MV-4-11 (cell line): ENCODE measurements around the gene THRA.
A peak's percentile ranks its signal among the peaks of the same experiment; 100 is the strongest.

Experiments used
- DNase-seq: peaks from one replicate; lab custom pipeline; 2025; lab: John Stamatoyannopoulos, UW

The THRA gene

DNA sequence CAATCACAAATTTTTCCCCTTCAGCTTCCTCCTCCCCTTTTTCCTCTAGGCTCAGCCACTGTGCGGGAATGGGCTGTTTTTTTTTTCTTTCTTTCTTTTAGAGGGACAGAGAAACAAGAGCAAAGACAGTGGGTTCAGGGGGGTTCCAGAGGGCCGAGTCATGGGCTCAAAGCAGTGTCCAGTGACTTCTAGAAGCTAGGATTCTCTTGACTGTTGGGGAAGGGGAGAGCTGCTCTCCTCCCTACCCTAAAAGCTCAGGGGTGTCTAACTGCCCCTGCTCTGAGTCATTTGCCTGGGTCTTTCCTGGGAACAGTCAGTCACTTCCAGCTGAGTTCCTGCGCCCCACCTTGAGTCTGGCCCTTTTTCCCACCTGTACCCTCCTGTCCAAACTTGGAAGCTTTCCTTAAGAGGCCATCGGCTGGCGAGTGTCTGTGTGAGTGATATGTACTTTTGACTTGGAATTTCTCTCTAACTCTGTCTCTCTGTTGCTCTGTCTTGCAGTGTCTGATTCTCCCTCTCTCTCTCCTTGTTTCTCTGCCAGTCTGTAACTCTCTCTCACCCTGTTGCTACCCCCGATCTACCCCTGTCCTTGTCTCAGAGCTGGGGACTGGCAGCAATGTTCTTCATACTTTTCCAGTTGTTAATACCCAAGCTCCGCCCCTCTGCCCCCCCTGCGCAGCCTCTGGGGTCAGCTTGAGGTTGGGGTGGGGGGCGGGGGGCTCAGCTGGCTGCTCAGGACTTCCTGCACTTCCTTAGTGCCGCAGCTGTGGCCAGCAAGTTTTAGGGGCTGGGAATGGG, 2.4 kb downstream of the THRA start:
- no peak for DNase-seq

GRCh38 chr17:40065769-40066510, 3.2 kb downstream of the THRA start:
- DNase-seq = no peak

- no peak for DNase-seq
These were observed 4.9 kb downstream of the THRA start for GRCh38 chr17:40067710-40068109.

GRCh38 chr17:40068129-40068581, 5.4 kb downstream of the THRA start:
- no peak for DNase-seq

DNA sequence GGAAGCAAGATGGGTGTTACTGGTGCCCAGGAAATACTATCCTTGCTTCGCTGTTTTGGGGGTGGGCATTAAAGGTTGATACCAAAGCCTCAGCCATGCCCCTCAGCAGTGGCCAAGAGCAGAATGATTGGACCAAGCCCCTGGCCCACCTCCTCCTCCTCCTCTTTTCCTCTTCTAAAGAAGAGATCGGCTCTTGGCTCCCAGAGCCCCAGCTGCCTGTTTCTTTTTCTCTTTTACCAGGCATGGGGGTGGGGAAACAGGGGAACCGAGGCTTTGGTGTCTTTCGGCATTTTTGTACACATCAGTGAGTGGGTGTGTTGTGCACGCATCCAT, 5.8 kb downstream of the THRA start:
- DNase-seq = no peak

DNA sequence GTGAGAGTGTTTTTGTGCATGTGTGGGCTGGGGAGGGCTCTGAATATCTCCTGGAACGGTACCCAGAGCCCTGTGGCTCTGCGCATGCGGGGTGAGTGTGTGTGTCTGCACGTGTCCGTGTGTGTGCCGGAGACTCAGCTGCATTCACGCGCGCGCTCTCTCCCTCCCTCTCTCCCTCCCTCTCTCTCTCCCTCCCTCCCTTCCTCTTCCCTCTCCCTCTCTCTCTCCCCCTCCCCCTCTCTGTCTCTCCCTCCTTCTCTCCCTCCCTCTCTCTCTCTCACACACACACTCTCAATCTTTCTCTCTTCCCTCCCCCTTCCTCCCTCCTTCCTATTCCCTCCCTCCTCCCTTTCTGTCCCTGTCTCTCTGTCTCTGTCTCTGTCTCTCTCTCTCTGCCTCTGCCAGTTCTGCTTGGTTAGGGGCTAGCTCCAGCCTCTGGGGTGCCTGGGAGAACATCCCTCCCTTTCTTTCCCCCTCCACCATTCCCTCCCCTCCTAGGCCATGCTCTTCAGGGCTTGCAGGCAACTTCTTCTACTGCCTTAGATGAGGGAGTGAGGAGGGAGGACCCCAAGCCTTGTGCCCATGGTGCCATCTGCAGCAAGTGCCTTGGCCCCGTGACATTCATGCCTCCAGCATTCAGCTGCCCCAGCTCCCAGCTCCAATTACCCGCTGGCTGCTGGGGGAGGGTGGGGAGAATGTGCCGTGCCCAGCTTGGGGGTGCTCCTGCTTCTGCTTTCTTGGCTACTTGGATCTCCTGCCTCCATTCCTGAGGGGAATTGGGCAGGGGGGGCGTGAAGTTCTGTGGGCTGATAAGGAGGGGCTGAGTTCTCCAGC, 6.4 kb downstream of the THRA start:
- peak; percentile 72 for DNase-seq

DNA sequence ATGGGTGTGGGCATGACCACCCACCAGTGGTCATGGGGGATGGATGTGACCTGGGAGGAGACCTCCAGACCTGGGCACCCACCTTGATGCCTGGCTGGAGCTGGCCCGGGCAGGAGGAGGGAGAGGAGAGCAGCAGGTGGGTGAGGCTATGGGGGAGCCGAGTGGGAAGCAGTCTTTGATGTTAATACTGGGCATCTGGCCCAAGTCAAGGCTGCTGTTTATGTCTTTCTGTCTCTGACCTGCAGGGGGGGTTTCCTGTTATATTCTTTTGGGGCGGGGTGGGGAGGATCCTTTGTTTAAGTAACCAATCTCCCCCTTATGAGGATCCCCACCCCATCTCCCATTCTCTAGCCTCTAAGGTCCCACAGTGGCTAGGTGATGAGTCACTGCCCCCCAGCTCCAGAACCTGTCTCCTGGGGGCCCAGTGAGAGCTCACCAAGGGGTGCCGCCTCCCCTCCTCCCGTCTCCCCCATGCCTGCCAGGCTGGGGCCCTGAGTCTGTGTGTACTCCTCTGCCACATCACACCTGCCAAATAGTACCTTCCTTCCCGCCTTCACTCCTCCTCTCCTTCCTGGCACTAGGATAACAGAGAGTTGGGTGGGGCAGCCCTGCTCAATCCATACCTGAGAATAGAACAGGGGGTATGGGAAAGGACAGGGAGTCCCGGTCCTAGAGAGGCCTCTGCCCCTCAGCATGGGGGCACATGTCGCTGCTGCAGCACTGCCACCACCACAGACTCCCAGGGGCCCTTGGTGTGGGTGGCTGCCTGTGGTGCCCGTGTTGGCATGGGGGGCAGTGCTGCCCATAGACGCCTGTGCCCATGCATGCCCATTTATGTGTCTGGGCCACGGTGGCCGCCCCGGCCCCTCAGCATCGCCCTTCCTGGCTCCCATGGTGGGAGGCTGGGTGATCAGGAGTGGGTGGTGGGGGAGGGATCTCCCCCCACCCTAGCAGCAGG, 7.3 kb downstream of the THRA start:
- no peak for DNase-seq

DNA sequence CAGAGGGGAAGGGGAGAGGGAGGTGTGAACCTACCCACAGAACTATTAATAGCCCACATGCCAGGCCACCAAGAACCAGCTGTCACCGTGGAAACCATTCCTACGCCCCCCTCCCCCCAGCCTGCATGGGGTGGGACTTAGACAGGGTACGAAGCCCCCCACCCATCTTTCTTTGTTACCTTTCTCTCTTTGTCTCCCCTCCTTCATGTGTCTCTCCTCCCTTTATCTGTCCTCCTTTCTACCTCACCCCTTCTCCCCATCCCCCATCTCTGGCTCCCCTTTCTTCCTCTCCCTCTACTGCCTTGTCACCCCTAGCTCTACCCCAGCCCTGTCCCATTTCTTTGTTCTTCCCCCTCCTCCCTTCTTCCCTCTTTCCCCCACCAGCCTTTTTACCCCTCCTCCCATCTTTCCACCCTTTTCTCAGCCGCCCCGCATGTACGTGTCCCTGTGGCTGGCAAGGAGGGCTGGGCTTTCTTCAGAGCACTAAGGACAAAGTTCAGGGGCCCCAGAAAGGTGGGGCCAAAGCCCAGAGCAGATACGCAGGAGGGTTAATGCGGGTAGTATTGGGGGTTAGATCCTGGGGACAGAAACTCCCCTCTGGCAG, 8.0 kb downstream of the THRA start:
- no peak for DNase-seq

DNA sequence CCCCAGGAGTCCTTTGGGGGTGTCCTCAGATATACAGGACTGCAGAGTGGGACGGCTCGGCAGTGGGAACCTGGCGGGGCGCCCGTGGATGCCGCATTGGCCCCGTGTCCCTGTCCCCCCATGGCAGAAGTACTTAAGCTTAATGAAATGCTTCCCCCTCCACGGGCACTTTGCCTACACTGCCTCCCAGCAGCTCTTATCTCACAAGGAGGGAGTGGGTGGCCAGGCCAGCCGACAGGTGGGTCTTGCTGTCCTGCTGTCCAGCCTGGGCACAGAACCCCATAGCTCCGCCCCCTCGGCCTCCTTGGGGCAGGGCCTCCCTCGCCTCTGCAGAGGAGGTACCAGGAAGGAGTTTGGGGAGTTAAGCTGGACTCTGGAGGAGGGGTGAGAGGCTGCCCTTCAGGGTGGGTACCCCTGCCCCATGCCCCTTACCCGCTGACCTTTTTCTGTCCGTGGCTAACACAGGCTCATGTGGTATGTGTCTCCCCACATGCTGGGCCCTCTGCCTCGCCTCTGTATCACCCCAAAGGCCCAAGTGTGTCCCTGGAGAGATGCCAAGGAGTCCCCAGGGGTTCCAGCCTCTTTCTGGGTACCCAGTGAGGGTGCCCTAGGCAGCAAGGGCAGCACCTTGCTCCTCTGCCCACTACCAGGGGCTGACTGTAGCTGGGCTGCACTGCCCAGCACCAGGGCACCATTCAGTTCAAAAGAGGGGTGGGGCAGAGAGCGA, 8.7 kb downstream of the THRA start:
- no peak for DNase-seq

DNA sequence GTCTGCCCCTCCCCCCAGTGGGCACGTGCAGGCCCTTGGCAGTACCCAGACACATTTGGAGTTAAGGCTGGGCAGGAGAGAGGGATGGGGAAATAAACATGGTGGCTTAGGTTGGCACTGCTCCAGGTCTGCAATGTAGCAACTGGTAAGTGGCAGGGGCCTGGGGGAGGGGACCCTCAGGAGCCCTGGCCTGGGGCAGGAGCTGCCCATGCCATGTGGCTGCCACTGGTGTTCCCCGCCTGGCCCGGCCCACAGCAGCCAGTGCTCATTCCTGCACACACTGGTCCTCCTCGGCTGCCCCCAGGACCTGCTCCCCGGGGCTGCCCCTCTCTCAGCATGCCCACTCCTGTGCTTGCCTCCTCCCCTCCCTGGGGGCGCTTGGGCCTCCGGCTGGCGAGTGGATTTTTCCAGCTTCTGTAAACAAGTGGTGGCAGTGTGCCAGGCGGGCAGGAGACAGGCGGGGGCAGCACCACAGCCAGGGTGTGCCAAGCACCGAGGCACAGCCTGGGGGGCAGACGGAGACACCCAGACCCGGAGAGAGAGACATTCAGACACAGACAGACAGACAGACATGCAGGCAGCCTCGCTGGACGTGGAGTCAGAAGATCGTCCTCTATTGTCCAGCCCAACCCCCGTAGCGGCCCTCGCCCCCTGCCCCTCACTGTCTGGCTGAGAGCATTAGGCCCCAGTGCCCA, 9.4 kb downstream of the THRA start:
- DNase-seq = no peak

GRCh38 chr17:40072735-40073346, 10.1 kb downstream of the THRA start:
- DNase-seq = no peak

DNA sequence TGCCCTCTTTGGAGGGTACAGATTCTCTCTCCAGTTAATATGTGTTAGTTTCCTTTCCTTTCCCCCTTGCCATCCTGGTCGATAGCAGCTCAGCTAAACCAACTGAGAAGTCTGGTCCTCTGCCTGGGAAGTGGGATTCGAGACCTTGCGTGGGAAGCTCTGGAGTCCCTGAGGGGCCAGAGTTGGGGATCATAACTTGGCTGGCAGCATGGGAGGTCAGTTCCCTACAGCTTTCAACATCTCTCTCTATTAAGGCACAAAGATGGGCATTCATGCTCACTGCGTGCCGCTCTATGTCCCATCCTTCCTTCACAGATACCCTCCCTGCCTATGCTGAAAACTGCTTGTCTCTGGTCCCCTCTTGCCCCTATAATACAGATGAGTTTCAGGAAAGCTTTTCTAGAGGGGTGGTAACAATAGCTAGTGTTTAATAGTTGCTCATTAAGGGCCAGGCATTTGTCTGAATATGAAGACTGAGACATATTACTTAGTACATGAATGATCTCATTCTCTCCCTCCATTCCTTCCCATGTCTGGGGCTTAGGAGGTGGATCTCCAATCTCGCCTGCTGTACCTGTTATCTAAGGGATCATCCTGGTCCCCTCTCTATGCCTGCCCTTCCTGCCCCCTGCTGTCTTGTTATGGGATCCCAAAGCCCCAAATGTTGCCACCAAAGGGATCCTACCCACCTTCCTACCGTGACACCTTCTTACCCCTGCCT, 10.8 kb downstream of the THRA start:
- DNase-seq = no peak

- no peak for DNase-seq
These were observed 11.4 kb downstream of the THRA start for GRCh38 chr17:40074175-40074512.

GRCh38 chr17:40074871-40075200, 12.1 kb downstream of the THRA start:
- DNase-seq = no peak

DNA sequence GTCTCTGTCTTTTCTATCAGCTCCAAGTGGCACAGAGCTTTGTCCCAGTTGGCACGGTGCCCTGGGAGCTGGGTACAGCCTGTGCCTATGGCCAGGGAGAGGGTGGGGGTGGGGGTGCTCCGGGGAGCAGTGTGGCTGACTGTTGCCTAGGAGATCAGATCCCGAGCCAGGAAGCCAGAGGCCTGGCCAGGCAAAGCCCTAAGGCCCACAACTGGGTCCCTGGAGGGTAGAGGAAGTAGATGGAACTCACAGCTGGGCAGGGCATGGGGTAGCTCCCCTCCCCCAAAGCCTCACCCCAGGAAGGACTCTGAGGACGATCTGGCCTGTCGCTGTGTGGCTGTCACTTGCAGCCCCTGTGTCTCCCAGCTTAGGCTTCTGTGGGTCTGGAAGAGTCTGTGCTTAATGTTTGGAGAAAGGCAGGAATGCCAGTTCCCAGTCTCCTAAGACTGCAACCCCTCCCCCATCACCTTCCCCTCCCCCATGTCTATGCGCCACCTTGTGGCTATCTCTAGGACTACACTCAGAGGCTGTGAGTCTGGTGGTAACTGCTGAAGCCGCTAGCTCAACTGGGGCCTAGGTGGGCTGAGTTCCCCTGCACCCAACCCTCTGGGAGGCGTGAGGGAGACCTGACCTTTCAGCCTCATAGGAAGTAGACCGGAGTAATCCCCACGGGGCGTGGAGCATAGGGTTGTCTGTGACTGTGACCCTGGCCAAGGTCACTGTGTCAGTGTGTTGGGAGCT, 12.6 kb downstream of the THRA start:
- peak; percentile 70 for DNase-seq

- no peak for DNase-seq
These were observed 13.3 kb downstream of the THRA start for GRCh38 chr17:40075942-40076498.

DNA sequence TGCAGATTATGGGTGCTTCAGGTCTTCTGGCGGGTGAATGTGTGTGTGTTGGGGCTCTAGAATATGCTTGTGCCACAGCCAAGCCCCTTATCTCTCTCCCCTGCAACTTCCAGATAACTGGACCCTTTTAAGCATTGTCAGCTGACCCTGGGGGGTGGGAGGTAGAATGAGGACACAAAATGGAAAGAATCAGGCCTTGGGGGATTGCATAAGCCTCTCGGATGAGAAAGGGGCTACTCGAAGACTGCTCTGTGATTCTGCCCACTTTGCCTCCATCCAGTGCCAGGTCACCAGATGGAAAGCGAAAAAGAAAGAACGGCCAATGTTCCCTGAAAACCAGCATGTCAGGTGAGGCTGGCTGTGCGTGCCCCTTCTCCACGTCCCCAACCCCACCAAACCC, 13.8 kb downstream of the THRA start:
- DNase-seq = no peak

DNA sequence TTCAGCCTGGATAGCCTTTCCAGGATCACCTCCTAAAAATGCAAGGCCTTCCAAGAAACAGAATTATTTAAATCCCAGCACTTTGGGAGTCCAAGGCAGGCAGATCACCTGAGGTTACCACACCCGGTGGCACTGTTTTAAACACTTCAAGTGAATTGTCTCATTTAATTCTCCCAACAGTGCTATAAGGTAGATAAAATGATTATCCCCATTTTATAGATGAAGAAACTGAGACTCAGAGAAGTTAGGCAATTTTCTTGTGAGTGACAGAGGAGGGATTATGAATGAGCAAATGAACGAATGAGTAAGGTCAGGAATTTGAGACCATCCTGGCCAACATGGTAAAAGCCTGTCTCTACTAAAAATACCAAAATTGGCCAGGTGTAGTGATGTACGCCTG, 16.8 kb downstream of the THRA start:
- no peak for DNase-seq
